ENCODE measurements around the gene MAPRE2.

- no peak for TF ChIP-seq PHF20 (CRISPR knock-in tag; IDR thresholded peaks at IDR 0.05)
- no peak for TF ChIP-seq ZNF383 (CRISPR knock-in tag; IDR thresholded peaks at IDR 0.05; ENCODE audit: borderline replicate concordance)
- TF ChIP-seq CTCF (CRISPR knock-in tag; IDR thresholded peaks at IDR 0.05): no peak
- no peak for TF ChIP-seq ZNF431 (CRISPR knock-in tag; IDR thresholded peaks at IDR 0.05; ENCODE audit: borderline replicate concordance, low read depth)
- TF ChIP-seq CHD2 (IDR thresholded peaks at IDR 0.05; ENCODE audit: low read depth, low read length): no peak
- TF ChIP-seq JUN (CRISPR knock-in tag; IDR thresholded peaks at IDR 0.05): no peak
These were observed 44.5 kb downstream of the MAPRE2 start for GRCh38 chr18:35085450-35086380.

Data from HepG2 (cell line).